Measurements from ENCODE around the gene SEZ6L.

The SEZ6L gene

DNA sequence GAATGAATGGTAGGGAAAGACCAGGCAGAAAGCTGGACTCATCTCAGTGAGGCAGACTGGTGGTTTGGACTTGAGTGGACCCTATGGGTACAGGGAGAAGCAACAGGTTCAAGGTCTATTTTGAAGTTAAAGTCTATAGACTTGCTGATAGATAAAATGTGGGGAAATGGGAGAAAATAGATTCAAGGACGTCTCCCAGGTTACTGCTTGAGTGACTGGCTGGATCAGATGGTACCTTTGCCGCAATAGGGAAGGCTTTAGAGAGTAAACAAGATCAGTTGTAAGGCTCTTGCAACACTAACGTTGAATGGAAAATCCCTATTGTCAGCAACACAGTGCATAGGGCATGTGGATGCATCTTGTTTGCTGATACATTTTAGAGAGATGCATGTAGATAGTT is 27.4 kb downstream of the SEZ6L start:
- H3K4me3 ChIP-seq (ENCODE audit: low read depth, low read length), result no peak overlapping the region
- TF ChIP-seq, protein P1, sequence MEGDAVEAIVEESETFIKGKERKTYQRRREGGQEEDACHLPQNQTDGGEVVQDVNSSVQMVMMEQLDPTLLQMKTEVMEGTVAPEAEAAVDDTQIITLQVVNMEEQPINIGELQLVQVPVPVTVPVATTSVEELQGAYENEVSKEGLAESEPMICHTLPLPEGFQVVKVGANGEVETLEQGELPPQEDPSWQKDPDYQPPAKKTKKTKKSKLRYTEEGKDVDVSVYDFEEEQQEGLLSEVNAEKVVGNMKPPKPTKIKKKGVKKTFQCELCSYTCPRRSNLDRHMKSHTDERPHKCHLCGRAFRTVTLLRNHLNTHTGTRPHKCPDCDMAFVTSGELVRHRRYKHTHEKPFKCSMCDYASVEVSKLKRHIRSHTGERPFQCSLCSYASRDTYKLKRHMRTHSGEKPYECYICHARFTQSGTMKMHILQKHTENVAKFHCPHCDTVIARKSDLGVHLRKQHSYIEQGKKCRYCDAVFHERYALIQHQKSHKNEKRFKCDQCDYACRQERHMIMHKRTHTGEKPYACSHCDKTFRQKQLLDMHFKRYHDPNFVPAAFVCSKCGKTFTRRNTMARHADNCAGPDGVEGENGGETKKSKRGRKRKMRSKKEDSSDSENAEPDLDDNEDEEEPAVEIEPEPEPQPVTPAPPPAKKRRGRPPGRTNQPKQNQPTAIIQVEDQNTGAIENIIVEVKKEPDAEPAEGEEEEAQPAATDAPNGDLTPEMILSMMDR (IDR thresholded peaks at IDR 0.05; ENCODE audit: control insufficient read depth, extremely low read depth, insufficient read depth), result no peak
- DNase-seq (ENCODE audit: low read depth), result no peak

DNA sequence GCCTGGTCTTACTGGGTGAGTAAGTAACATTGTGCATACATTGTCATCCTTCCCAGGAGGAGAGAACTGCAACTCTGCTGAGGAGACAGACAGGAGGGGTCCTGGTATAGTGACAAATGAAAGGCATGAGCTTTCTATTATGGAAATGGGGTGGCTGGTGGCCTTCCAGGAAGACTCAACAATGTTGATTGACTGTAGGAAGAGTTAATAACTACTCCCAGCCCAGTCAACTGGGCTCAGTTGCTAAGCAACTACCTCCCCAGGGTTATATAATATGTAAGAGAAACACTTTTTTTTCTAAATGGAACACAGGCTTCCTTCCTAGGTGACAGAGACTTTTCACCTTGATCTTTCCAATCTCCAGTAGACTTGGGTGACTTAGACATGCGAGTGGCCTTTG is 28.2 kb downstream of the SEZ6L start:
- no peak overlapping the region for H3K4me3 ChIP-seq (ENCODE audit: low read depth, low read length)
- DNase-seq (ENCODE audit: low read depth), result no peak
- TF ChIP-seq, protein P1 (IDR thresholded peaks at IDR 0.05; ENCODE audit: control insufficient read depth, extremely low read depth, insufficient read depth), result no peak

- DNase-seq (ENCODE audit: low read depth), result no peak
- TF ChIP-seq, protein P1 (IDR thresholded peaks at IDR 0.05; ENCODE audit: control insufficient read depth, extremely low read depth, insufficient read depth), result no peak
- H3K4me3 ChIP-seq (ENCODE audit: low read depth, low read length), result no peak overlapping the region
Observed at GRCh38 chr22:26199665-26200064, 30.4 kb downstream of the SEZ6L start.

GRCh38 chr22:26202280-26202924 is 33.1 kb downstream of the SEZ6L start:
- no peak for DNase-seq (ENCODE audit: low read depth)
- no peak overlapping the region for H3K4me3 ChIP-seq (ENCODE audit: low read depth, low read length)
- TF ChIP-seq, protein P1 (IDR thresholded peaks at IDR 0.05; ENCODE audit: control insufficient read depth, extremely low read depth, insufficient read depth), result no peak

DNA sequence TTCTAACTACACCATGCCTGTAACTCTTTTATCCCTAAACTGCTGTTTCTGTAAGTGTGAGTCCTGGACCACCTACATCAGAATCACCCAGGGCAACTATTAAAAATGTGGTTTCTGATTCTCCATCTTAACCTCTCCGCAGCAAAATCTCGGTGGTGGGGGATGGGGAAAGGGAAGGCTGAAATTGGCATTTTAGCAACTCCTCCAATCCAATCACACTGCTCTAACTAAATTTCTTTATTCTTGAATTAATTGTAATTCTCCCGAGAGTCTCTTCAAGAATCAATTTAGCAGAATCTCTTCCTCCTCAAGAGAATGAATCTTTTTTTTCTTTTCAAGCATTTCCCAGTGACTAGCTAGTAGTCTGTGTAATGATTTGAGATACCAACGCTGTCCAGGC is 36.2 kb downstream of the SEZ6L start:
- no peak overlapping the region for H3K4me3 ChIP-seq (ENCODE audit: low read depth, low read length)
- TF ChIP-seq, protein P1 (IDR thresholded peaks at IDR 0.05; ENCODE audit: control insufficient read depth, extremely low read depth, insufficient read depth), result no peak
- DNase-seq (ENCODE audit: low read depth), result no peak

DNA sequence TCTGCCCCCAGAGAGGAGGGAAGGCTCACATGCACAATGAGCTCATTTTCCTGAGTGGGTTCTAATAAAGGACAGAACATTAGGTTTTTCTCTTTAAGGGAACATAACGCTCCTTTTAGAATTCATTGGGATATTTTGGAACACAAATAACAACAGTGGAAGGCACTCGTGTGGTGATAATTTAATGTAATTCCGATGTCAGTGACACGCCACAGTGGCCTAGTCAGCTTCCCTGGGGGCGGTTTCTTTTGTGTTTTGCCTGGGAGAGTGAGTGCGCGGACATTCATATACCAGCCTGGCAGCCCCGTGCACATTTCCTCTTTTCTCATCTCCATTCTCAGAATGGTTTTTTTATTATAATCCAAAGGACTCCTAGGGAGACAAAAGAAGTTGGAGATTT is 41.1 kb downstream of the SEZ6L start:
- DNase-seq (ENCODE audit: low read depth), result no peak
- TF ChIP-seq, protein P1 (IDR thresholded peaks at IDR 0.05; ENCODE audit: control insufficient read depth, extremely low read depth, insufficient read depth), result no peak
- H3K4me3 ChIP-seq (ENCODE audit: low read depth, low read length), result no peak overlapping the region

GRCh38 chr22:26213826-26214225 is 44.6 kb downstream of the SEZ6L start:
- no peak for DNase-seq (ENCODE audit: low read depth)
- H3K4me3 ChIP-seq (ENCODE audit: low read depth, low read length), result no peak overlapping the region
- TF ChIP-seq, protein P1 (IDR thresholded peaks at IDR 0.05; ENCODE audit: control insufficient read depth, extremely low read depth, insufficient read depth), result no peak
